C1 segment of cervical spinal cord (tissue), 14 donors: ENCODE results near the gene POLR1A.

Source experiments
- DNase-seq, 14 donors: peaks; one replicate each; lab custom pipeline; 2025; lab: John Stamatoyannopoulos, UW

POLR1A gene

GRCh38 chr2:86038291-86039081 is 67.2 kb downstream of the POLR1A start:
- peak in 2 of 14 donors; percentile 26 to 28 for DNase-seq

DNA sequence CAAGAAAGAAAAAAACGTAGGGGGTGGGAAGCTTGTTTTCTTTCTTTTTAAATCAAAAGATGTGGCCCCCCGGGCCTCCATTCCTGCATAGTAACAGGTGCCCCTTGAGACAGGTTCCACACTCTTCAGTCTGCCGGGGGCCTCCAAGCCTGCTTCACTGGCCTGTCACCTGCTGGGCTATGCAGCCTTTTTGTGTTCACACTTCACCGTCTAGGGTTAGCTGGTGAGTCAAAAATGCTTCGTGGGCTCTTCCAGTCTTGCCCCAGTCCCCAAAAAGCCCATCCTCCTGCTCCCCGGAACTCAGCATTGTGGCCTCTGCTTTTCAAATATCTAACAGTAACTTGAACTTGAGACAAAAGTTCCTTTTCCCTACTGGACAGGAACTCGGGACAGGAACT is 67.9 kb downstream of the POLR1A start:
- DNase-seq = no peak

DNA sequence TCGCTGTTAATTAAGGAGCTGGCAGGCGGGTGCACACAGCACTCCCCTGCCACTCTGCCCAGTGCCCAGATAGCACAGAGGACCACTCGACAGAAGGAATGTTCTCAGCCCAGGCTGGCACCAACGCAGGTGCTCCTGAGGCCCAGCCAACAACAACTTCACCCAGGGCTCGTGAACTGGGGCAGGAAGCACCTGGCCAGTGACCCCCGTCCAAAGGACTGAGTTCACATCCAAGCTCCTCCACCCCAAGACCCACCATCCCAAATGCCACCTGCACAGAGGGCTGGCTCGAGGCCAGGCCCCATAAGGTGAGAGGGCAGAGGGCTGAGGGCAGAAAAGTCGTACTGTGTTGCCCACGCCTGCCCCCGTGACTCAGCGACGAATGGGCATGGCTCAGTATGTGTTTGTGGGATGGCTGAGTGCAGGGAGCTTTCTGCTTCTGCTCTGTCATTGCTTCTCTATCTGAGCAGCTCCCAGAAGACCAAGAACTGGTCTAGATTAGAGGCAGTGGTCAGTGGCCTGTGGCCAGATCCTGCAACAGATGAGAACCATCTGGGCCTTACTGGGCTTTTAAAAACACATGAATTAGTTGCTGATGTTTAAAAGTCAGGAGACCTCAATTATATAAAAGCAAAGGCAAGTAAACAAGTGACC is 68.4 kb downstream of the POLR1A start:
- peak in 2 of 14 donors; percentile 13 to 27 for DNase-seq

GRCh38 chr2:86036669-86037138 is 69.0 kb downstream of the POLR1A start:
- DNase-seq = peak in 1 of 14 donors; percentile 46

DNA sequence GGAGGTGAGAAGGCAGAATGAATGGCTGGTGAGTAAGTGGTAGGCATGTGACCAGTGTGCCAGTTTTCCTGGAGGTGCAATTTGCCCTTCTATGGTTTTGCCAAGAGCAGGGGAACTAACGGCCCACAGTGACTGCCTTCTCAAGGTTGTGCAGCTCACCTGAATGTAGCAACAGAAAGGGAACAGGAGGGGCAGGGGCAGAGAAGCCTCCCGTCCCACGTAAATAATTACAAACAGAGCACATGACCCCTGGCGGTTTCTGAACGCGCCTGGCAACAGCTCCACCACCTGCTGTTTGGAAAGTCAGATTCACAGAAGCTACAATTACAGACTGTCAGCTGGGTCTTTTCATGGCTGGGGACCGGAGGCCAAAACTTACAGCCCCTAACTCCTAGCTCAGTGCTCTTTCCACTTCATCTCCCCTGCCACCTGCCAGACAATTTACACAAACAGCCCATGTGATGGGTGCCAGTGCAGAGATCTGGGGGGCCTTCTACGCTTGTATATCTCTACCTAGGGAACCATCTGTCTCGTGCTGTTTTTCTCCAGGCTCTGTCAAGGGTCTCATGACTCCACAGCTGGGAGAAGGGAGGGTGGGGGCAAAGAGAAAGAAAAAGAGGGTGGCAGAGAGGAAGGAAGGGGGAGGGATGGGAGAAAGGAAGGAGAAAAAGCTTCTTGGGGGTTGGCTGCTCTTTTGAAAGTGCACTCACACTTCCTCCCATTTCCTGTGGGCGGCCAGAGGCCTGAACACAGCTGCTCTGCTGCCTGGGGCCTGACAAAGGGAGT is 69.6 kb downstream of the POLR1A start:
- DNase-seq = peak in 12 of 14 donors; percentile 30 to 80 (median 67)

DNA sequence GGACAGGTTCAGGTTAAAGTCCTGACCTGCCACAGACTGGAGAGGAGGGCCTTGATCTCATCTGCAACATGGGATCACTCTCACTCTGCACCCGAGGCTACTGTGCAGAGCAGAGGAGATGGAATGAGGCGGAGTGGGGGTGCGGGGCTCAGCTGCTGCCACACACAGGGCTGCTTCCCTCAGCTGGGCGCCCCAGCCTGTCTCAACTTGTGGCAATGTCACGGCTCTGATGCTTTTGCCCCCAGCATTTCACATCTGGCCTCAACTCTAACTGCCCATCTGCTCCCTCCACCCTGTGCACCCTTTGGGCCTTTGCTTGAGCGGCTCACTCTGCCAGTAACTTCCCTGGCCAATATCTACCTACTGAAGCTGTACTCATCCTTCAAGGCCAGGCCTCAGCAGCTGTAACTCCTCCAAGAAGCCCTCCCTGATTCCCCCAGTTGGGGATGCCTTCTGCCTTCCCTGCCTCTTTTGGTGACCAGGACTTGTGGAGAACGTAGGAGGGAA is 70.3 kb downstream of the POLR1A start:
- peak in 3 of 14 donors; percentile 43 to 56 (median 54) for DNase-seq

- DNase-seq = no peak
These were observed 71.7 kb downstream of the POLR1A start for GRCh38 chr2:86033751-86034692.

- DNase-seq = no peak
These were observed 72.7 kb downstream of the POLR1A start for GRCh38 chr2:86032861-86033595.

GRCh38 chr2:86031606-86032005 is 74.1 kb downstream of the POLR1A start:
- no peak for DNase-seq

DNA sequence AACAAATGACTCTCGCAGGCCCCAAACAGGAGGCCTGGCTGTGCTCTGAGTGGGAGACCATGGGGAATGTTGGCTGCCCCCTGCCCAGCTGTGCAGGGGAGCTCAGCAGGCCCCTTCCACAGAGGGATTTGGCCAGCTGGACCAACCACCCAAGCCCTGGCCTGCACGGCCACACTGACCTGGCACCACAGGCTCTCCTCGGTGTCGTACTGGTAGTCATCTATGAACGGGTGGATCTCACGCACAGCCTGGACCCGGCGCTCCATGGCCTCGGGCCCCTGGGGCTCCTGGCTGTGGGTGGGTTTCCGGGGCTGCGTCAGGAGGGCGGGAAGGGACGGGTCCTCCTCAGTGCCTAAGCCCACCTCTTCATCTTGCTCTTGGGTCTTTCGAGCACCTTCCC is 74.5 kb downstream of the POLR1A start:
- no peak for DNase-seq

DNA sequence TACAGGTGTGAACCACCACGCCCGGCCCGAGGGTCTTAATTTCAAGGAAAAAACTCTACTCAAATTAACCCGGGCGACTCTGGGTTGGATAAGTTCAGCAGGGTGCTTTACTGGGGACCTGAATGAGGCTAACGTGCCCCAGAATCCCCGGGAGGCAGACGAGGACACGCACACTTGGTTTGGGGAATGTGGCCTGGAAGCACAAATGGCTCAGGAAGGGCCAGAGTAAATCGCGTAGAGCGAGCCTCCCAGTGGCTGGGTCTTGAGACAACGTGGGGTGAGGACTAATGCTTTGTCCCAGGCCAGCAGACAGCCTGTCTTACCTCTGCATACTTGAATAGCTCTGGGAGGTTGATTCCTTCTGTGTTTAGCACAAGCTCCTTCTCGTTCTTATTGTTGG is 75.8 kb downstream of the POLR1A start:
- DNase-seq = no peak

DNA sequence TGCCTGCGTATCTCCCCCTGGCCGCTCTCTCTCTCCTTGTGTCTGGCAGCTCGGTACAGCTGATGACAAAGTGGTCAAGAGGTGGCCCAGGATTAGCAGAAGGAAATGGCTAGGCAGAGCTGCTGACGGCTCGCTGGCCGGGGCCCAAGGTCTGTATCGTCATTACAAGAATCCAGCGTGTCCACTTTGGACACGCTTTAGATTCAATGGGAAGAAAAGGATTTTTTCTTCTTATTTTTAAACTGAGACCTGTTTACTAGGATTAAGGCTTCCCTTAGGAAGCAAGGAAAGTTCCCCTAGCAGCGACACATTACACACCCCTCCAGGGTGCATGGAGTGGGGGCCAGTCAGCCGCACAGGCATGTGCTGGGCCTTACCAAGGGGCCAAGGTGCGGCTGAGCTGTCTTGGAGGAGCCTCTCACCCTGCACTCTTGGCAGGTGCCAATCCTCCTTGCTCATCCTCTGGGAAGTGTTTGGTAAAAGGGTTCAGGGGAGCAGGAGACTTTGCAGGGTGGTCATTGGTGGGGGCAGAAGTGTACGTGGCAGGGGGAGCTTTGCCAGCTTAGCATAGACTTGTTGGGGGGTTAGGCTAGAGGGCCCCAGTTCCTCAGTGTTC is 76.8 kb downstream of the POLR1A start:
- DNase-seq = peak in 6 of 14 donors; percentile 12 to 49 (median 31)

- DNase-seq = peak in 1 of 14 donors; percentile 94
These were observed 77.5 kb downstream of the POLR1A start for GRCh38 chr2:86027922-86028765.

DNA sequence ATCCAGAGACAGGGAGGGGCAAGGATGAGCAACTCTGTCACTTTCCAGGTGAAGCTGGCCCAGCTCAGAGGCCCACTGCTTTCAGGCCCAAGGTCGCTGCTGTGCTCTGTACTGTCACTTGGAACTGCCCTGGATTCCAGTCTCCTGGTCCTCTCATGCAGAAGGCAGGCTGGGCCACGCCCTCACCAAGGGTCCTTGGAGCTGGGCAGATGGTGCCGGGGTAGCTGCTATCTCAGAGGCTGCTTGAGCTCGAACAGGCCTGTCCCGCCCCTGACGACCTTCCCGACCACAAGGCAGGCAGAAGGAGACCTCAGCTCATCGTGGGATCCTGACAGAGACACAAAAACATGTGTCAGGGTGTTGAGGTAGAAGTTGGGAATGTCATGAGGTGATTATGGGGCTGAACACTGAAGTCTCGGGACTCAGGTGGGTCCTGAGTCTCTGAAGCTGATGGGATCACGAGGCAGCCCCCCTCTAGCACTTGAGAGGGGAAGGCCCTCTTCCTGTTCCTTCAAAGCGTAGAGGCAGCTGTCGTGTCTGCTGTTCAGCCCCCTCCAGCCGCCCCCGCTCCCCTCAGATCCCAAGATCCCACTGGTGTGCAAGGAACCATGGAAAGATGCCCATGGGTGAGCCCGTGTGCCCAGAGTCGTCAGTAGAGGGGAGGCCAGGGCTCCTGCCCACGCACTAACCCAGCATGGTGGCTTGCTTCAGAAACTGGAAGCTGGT is 78.3 kb downstream of the POLR1A start:
- DNase-seq = no peak

DNA sequence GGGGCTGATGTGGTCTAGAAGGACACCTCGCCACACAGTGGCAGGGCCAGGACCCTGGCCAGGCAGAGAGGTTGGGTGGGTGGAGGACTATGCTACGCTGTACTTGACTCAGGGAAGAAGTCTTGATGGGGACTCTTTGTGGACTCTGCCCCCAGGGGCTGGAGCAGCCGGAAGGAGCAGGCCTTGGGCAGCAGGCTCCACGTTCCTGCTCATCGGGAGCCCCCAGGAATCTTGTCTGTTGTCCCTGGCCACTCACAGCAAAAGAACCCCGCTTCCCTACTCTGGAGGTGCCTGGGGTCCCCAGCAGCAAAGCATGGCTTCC is 79.0 kb downstream of the POLR1A start:
- no peak for DNase-seq

- peak in 2 of 14 donors; percentile 19 to 39 for DNase-seq
These were observed 79.5 kb downstream of the POLR1A start for GRCh38 chr2:86025976-86026743.

GRCh38 chr2:86025229-86025820 is 80.4 kb downstream of the POLR1A start:
- DNase-seq = no peak
